SK-MEL-5 (cell line): Measurements from ENCODE around the gene VDAC2. TPM values are rescaled to one million over a fixed set of nuclear protein-coding genes. Genes with fewer than 3 reads are reported as not detected.
"Not testable (repeated sequence)": the region's sequence is repeated elsewhere in the genome, so short reads cannot be mapped to it uniquely, and the experiment has no call there.

Experiments used
- DNase-seq: peaks from one replicate; pipeline ENCODE4 v3.0.0-alpha.2; 2016; ENCODE audit warnings: low read depth, low spot score
- in situ Hi-C: cut with HindIII; loops from 2 replicates; pipeline ENCODE4 v1.10.0; 2016; ENCODE audit warnings: low sequenced_read_pairs, high pct_unique_total_duplicates, low pct_unique_long_range_greater_than_20kb
- total RNA-seq: library from RNA; depleted of rRNA; stranded (reverse); fragments of >200 nt; shearing (Covaris generic); gene quantifications from 2 replicates; pipeline ENCODE4 v1.2.3, GENCODE V29; 2014

Gene VDAC2
- total RNA-seq, 1 experiment from 2014 or later, result 134 TPM

DNA sequence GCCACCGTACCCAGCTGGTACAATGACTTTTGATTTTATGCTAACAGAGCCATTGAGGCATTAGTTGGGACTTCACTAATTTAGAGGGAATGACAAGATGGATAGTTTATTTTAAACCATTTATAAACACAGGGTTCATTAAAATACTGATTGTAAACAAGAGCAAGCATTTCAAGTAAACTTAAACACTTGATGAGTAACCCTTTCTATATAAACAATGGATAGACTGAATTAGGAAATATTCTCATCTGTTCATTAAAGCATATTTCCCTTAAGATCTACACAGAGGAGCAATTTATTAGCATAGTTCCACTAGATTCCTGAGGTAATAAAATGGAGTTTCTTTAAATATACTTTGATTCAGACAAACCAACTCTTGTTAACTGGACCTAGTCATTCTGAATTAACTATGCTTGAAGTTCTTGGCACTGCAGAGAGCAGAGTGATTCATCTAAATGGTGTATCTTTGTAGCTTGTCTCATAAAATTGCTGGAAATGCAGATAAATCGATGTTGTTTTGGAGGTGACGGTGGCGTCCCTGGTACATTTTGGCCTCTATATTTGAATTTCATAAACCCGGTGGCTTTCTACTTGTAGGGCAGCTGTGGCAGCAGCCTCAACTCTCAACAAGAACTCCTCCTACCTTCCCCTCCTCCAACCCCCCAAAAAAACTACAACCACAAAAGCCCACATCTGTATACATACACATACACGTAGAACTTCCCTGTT lies 15.4 kb upstream of the VDAC2 start:
- in situ Hi-C loops, result no loop called here
- DNase-seq, result peak; percentile 49

DNA sequence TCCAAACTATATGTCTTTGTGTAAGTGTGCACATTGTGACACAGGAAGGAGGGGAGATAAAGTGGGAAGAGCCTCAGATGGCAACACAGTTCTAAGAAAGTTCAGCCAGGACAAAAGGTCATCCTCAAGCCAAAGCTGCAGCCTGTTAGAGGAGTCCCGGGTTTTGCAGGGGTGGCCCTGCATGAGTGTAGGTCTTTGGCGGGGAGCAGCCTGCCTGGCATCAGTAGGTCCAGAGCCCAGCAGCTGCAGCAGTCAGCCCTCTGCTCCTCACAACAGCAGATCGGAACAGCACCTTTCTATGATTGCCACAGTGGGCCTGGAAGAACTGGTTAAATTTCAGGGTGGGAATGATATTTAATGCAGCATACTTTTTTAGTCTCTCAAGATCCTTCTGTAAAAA lies 13.5 kb upstream of the VDAC2 start:
- in situ Hi-C loops, result no loop called here
- no peak for DNase-seq

DNA sequence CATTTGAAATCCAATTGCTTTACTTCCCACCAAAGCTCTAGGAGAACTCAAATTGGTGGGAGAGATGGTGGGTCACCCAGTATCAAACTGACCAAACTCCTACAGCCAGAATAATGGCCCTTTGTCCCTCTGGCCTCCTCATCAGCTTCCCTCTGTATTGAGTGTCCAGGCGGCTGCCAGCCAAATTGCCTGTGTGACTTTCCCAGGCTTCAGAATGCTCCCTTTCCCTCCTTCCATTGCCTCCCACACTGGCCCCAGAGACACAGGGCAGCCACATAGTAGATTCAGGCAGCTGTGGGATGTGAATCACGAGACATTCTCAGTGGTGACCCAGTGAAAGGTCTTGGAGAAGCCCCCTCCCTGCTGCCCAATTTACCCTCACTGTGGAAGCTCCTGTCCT lies 12.7 kb upstream of the VDAC2 start:
- in situ Hi-C loops, result no loop called here
- peak; percentile 46 for DNase-seq

GRCh38 chr10:75199949-75200348 lies 10.6 kb upstream of the VDAC2 start:
- in situ Hi-C loops, DNase-seq: not testable (repeated sequence)

DNA sequence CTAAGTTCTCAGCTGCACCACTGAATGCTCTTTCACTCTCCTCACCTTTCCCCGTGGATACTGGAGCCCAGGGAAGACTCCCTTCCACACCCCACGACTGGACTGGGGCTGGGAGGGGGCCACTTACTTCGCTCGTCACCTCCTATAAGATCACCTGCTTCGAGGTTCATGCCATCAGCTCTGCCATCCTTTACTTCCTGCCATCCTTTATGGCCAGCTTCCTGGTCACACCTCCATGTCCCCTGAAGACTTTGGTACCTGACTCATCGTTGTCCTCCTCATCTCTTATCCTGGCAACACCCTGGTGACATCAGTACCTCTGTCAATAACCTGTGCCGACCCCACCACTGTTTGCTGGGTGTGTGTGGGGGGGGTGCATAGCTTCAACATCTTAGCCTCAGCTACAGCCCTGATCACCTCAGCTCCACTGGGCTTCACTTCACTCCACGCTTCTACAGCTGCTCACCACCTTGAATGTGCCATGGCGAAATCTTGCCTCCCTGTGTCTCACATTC lies 8.7 kb upstream of the VDAC2 start:
- in situ Hi-C loops, result no loop called here
- DNase-seq, result no peak

GRCh38 chr10:75202321-75203045 lies 8.1 kb upstream of the VDAC2 start:
- DNase-seq, result no peak
- in situ Hi-C loops, result no loop called here

DNA sequence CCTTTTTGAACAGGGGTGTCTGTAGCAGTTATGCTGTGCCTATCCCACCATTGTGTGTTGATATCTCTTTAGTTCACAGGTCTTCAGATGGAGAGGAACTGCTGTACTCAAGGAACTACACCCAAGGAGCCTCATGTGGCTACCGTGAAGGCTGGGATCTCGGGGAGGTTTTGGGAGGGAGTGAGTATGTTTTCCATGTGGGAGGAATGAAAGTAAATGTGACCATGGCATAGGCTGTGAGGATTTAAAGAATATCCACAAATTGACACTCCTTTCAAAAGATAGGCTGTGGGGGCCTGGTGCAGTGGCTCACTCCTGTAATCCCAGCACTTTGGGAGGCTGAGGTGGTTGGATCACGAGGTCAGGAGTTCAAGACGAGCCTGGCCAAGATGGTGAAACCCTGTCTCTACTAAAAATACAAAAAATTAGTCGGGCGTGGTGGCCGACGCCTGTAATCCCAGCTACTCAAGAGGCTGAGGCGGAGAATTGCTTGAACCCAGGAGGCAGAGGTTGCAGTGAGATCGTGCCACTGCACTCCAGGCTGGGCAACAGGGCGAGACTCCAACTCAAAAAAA lies 7.5 kb upstream of the VDAC2 start:
- in situ Hi-C loops, DNase-seq: not testable (repeated sequence)

- in situ Hi-C loops, result no loop called here
Measured at GRCh38 chr10:75203724-75204123, 6.9 kb upstream of the VDAC2 start.

DNA sequence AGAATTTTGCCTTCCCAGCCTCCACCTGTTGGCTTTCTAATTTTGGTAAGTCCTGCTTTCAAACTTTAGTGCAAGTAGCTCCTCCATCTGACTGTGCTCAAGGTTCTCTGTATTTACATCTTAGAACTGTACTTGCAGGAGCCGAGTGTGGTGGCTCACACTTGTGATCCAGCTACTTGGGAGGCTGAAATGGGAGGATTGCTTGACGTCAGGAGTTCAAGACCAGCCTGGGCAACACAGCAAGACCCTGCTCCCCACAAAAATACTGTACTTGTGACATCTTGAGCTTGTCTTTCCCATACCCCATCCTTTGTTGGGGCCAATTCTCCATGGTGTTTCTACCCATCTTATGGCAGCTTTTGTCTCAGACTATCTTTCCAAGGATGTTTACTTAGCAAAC lies 4.7 kb upstream of the VDAC2 start:
- in situ Hi-C loops, result no loop called here

More at GRCh38 chr10:75203724-75204123, 6.9 kb upstream of the VDAC2 start:
- DNase-seq, result peak; percentile 16

DNA sequence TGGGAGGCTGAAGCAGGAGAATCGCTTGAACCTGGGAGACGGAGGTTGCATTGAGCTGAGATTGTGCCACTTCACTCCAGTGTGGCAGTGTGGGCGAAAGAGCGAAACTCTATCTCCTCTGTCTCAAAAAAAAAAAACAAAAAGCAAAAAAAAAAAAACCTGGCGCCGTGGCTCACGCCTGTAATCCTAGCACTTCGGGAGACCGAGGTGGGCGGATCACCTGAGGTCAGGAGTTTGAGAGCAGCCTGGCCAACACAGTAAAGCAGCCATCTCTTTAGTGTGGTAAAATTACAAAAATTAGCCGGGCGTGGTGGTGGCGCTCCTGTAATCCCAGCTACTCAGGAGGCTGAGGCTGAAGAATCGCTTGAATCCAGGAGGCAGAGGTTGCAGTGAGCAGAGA lies 4.0 kb upstream of the VDAC2 start:
- DNase-seq, in situ Hi-C loops: not testable (repeated sequence)

More for the DNA sequence above, 4.7 kb upstream of the VDAC2 start:
- no peak for DNase-seq

GRCh38 chr10:75207079-75207856 lies 3.3 kb upstream of the VDAC2 start:
- in situ Hi-C loops, result no loop called here

DNA sequence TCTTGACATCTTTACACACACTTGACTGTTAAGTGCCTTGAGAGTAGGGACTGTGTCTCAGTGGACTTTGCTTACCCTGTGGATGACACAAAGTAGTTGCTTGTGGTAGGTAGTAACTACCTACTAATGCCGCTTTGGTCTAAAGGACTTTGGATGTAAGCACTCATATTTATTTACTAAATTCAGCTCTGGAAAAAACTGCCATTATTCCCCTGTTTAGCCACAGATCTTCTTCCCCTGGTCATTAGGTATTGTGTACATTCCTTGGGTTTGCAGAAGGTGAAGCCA lies 2.8 kb upstream of the VDAC2 start:
- no peak for DNase-seq
- in situ Hi-C loops, result no loop called here

More at GRCh38 chr10:75207079-75207856, 3.3 kb upstream of the VDAC2 start:
- DNase-seq, result no peak

DNA sequence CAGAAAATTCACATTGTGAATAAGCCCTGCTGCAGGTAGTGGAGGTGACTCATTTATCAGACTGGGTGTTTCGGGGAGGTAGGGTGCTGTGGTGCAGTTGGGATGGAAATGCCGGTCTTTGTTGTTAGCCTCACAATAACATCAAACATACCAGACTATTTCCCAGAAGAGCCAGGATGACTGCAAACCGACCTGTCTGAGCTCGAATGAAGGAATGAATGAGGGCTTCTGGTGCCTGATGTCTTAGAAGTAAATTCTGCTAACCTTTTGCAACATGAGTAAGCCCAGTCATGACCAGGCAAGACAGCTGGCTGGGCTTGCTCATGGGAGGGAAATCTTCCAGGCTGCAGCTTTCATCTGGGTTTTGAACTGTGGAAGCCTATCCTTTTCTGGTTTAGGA lies 2.4 kb upstream of the VDAC2 start:
- in situ Hi-C loops, result no loop called here

GRCh38 chr10:75209086-75209920 lies 1.3 kb upstream of the VDAC2 start:
- no peak for DNase-seq
- in situ Hi-C loops, result no loop called here

More for the DNA sequence above, 2.4 kb upstream of the VDAC2 start:
- DNase-seq, result no peak

DNA sequence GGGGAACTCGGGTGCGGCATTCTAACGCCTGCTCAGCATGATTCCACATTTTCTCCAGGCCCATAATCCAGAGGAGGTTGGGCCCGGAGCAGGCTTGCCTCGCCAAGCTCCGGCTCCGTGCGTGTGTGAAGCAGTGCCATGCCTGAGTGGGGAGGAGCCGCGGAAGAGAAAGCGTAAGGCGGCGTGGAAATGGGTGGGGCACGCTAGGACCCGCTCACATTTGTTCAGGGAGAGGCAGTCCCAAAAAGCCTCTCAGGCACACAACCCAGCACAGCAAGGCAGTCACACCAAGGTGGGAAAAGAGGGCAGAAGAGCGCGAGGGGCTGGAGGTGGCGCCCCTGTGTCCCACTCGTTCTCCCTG lies 695 bp upstream of the VDAC2 start:
- DNase-seq, result peak; percentile 65
- in situ Hi-C loops, result no loop called here

DNA sequence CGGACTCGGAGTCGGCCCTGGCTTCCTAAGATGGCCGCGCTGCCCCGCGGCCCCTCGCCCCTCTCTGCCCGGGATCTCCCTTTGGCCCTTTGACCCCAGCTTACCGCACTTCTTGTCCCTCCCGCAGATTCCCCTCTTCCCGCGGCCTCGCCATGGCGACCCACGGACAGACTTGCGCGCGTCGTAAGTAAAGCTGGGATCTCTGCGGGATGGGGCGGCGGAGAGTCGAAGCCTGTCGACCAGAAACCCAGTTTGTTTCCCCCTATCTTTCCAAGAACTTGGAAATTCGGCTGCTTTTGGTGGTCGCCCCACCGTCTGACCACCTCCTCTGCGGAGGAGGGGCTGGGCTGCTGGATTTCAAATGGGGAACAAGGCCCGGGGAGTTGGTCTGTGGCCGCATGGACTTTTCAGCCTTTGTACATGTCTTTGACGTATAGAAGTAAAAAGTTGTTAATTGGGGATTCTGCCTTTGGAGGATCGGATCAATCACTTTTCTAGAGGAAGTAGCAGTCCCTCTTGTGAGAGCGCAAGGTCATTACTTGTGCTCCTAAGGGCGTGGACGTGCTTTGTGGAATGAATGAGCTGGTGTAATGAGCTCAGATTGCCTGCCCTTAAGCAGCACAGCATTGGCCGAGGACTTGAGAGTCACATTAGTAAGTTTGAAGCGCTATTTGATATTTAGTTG lies 553 bp downstream of the VDAC2 start:
- DNase-seq, result peak; percentile 40

DNA sequence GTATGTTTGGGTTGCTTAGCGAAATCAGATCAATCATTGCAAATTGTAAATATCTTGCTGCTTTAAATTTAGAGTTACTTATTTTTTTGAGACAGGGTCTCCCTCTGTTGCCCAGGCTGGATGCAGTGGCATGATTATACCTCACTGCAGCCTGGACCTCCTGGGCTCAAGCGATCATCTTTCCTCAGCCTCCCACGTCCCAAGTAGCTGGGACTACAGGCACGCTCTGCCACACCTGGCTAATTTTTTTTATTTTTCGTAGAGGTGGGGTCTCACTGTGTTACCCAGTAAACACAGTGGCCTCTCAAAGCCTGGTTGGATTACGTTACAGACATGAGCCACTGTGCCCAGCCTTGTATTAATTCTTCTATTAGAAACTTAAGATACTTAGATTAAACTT lies 1.7 kb downstream of the VDAC2 start:
- in situ Hi-C loops, result no loop called here

More for the DNA sequence above, 553 bp downstream of the VDAC2 start:
- in situ Hi-C loops, result no loop called here

More for the DNA sequence above, 1.7 kb downstream of the VDAC2 start:
- DNase-seq, result no peak
